Neural progenitor cell (in vitro differentiated cells): ENCODE measurements around the gene GSG1L.

Source experiments
- CTCF ChIP-seq: fragments of 200-600 bp; sonication (generic); IDR thresholded peaks from 2 replicates; pipeline ENCODE4 v1.5.1; 2017; ENCODE audit warnings: antibody characterized with exemption, mild to moderate bottlenecking
- EZH2 ChIP-seq: fragments of 200-600 bp; sonication (generic); IDR thresholded peaks from 2 replicates; pipeline ENCODE4 v1.6.1; 2017; ENCODE audit warnings: antibody characterized with exemption, mild to moderate bottlenecking, moderate library complexity
- EZH2phosphoT487 ChIP-seq: fragments of 200-600 bp; sonication (generic); IDR thresholded peaks from 2 replicates; pipeline ENCODE4 v1.6.1; 2017; ENCODE audit warnings: antibody characterized with exemption

GRCh38 chr16:27813591-27813990 is 249.9 kb downstream of the GSG1L start:
- TF ChIP-seq CTCF = no peak
- TF ChIP-seq EZH2 = no peak
- TF ChIP-seq EZH2phosphoT487 = no peak
